H1 (cell line): ENCODE results near the gene TTLL1. TPM values are rescaled to one million over a fixed set of nuclear protein-coding genes. Genes with fewer than 3 reads are reported as not detected.

ENCODE experiments used
- CTCF ChIA-PET: fragments of 300-600 bp; sonication (Branson Sonifier 250); formaldehyde crosslinking; loops from one replicate; lab custom pipeline; 2021; ENCODE audit not compliant: partially characterized antibody; lab: Charles Lee
- POLR2A ChIA-PET: fragments of 300-600 bp; sonication (Branson Sonifier 250); formaldehyde crosslinking; loops from one replicate; lab custom pipeline; 2021; ENCODE audit warnings: inconsistent platforms; ENCODE audit not compliant: partially characterized antibody; lab: Charles Lee
- DNase-seq, 2 experiments: peaks; one replicate each; pipeline versions ENCODE4 v3.0.0 to v3.0.0-alpha.2; 2010 to 2022; ENCODE audit warnings: low spot score in 2 of 2, low read depth in 1 of 2, mixed read lengths in 1 of 2
- FAIRE-seq: peaks from 2 replicates; lab custom pipeline; 2011; peaks lifted over from hg19 to GRCh38; lab: Jason Lieb, UNC
- H2AFZ ChIP-seq: 2 replicates; pipeline ENCODE4 v1.8.1; 2012; ENCODE audit warnings: low read length, inconsistent platforms
- H2AK5ac ChIP-seq: 2 replicates; pipeline ENCODE4 v1.6.1; 2013; ENCODE audit warnings: low read depth, low read length
- H2BK120ac ChIP-seq: replicated peaks from 2 replicates; pipeline ENCODE3; 2013; ENCODE audit warnings: low read depth, low read length, inconsistent platforms
- H2BK12ac ChIP-seq: 2 replicates; pipeline ENCODE4 v1.6.1; 2013; ENCODE audit warnings: low read depth, low read length
- H2BK15ac ChIP-seq: 2 replicates; pipeline ENCODE4 v1.6.1; 2013; ENCODE audit warnings: low read length
- H2BK20ac ChIP-seq: 2 replicates; pipeline ENCODE4 v1.6.1; 2013; ENCODE audit warnings: low read length
- H2BK5ac ChIP-seq: 2 replicates; pipeline ENCODE4 v1.6.1; 2013; ENCODE audit warnings: low read depth, low read length
- H3K14ac ChIP-seq: 2 replicates; pipeline ENCODE4 v1.6.1; 2013; ENCODE audit warnings: inconsistent platforms; ENCODE audit not compliant: insufficient read length
- H3K18ac ChIP-seq: 2 replicates; pipeline ENCODE4 v1.6.1; 2013; ENCODE audit warnings: low read length; ENCODE audit errors: extremely low read depth
- H3K23ac ChIP-seq: 2 replicates; pipeline ENCODE4 v1.6.1; 2013; ENCODE audit warnings: inconsistent platforms; ENCODE audit not compliant: insufficient read length
- H3K23me2 ChIP-seq: 2 replicates; pipeline ENCODE4 v1.6.1; 2013; ENCODE audit warnings: low read depth, low read length
- H3K27ac ChIP-seq: 2 replicates; pipeline ENCODE4 v1.6.1; 2011; ENCODE audit warnings: low read depth, low read length, inconsistent platforms
- H3K27me3 ChIP-seq, 4 experiments: replicated peaks in 1 of 4; 1 replicate in 1 of 4; 2 replicates in 3 of 4; pipeline versions ENCODE4 v1.6.1 to v1.8.1; 2011 to 2013; ENCODE audit warnings: low read length in 3 of 4, mild to moderate bottlenecking in 3 of 4, inconsistent platforms in 2 of 4, mixed read lengths in 2 of 4, moderate library complexity in 1 of 4; ENCODE audit not compliant: control insufficient read depth in 3 of 4, insufficient read depth in 3 of 4; ENCODE audit errors: extremely low read depth in 1 of 4
- H3K36me3 ChIP-seq, 4 experiments: 2 replicates each; pipeline versions ENCODE4 v1.6.1 to v1.8.1; 2011 to 2013; ENCODE audit warnings: mild to moderate bottlenecking in 4 of 4, low read length in 3 of 4, moderate library complexity in 2 of 4, control low read depth in 1 of 4, inconsistent platforms in 1 of 4; ENCODE audit not compliant: insufficient read depth in 4 of 4, control insufficient read depth in 2 of 4
- H3K4ac ChIP-seq: replicated peaks from 2 replicates; pipeline ENCODE3; 2013; ENCODE audit warnings: low read length, low read depth, mixed read lengths, inconsistent platforms; ENCODE audit not compliant: insufficient read length
- H3K4me1 ChIP-seq, 4 experiments: replicated peaks in 1 of 4; 1 replicate in 1 of 4; 2 replicates in 3 of 4; pipeline versions ENCODE4 v1.6.1 to v1.8.1; 2011 to 2013; ENCODE audit warnings: low read length in 3 of 4, inconsistent platforms in 2 of 4, mixed read lengths in 1 of 4; ENCODE audit not compliant: insufficient read depth in 4 of 4, control insufficient read depth in 3 of 4
- H3K4me2 ChIP-seq, 2 experiments: 2 replicates each; pipeline versions ENCODE4 v1.6.1 to v1.8.1; 2011 to 2013; ENCODE audit warnings: low read depth in 2 of 2, low read length in 2 of 2, control low read depth in 1 of 2, inconsistent platforms in 1 of 2, mild to moderate bottlenecking in 1 of 2; ENCODE audit not compliant: insufficient read depth in 1 of 2
- H3K4me3 ChIP-seq, 4 experiments: fragments of 200-600, 300-600 bp in 1 of 4; sonication (generic), shearing (Covaris generic), sonication (Bioruptor Twin) in 1 of 4; 2 replicates each; pipeline versions ENCODE4 v1.5.1 to v1.8.1; 2011 to 2016; ENCODE audit warnings: low read length in 4 of 4, low read depth in 3 of 4, control low read depth in 2 of 4, inconsistent platforms in 2 of 4, mild to moderate bottlenecking in 2 of 4, mixed read lengths in 1 of 4, moderate library complexity in 1 of 4; ENCODE audit not compliant: insufficient read depth in 2 of 4; ENCODE audit errors: extremely low read depth in 1 of 4
- H3K56ac ChIP-seq: replicated peaks from 2 replicates; pipeline ENCODE3; 2013; ENCODE audit warnings: low read depth, mild to moderate bottlenecking, mixed read lengths, low read length, inconsistent platforms; ENCODE audit not compliant: insufficient read length
- H3K79me1 ChIP-seq: 2 replicates; pipeline ENCODE4 v1.6.1; 2013; ENCODE audit warnings: low read depth, low read length, control low read depth
- H3K79me2 ChIP-seq, 2 experiments: 2 replicates each; pipeline versions ENCODE4 v1.6.1 to v1.8.1; 2012 to 2013; ENCODE audit warnings: low read length in 2 of 2, mild to moderate bottlenecking in 2 of 2, inconsistent platforms in 1 of 2; ENCODE audit not compliant: insufficient read depth in 2 of 2, control insufficient read depth in 1 of 2
- H3K9ac ChIP-seq, 4 experiments: replicated peaks in 1 of 4; 1 replicate in 1 of 4; 2 replicates in 3 of 4; pipeline versions ENCODE4 v1.6.1 to v1.8.1; 2011 to 2013; ENCODE audit warnings: low read depth in 3 of 4, low read length in 3 of 4, control low read depth in 2 of 4, mild to moderate bottlenecking in 2 of 4, moderate library complexity in 2 of 4, inconsistent platforms in 1 of 4; ENCODE audit errors: extremely low read depth in 1 of 4
- H3K9me3 ChIP-seq, 2 experiments: 2 replicates each; pipeline versions ENCODE4 v1.6.1 to v1.8.1; 2012 to 2013; ENCODE audit warnings: mild to moderate bottlenecking in 2 of 2, moderate library complexity in 2 of 2, control low read depth in 1 of 2, inconsistent platforms in 1 of 2, low read depth in 1 of 2, low read length in 1 of 2, mixed read lengths in 1 of 2; ENCODE audit not compliant: insufficient read depth in 2 of 2
- H4K20me1 ChIP-seq, 2 experiments: replicated peaks in 1 of 2; 2 replicates each; pipeline versions ENCODE3 to v1.8.1; 2011 to 2013; ENCODE audit warnings: inconsistent platforms in 2 of 2, low read length in 2 of 2, mild to moderate bottlenecking in 1 of 2; ENCODE audit not compliant: insufficient read depth in 2 of 2, control insufficient read depth in 1 of 2
- H4K5ac ChIP-seq: 2 replicates; pipeline ENCODE4 v1.6.1; 2013; ENCODE audit warnings: low read length, low read depth, mixed read lengths, inconsistent platforms; ENCODE audit not compliant: insufficient read length
- H4K8ac ChIP-seq: 2 replicates; pipeline ENCODE4 v1.8.0; 2013; ENCODE audit warnings: mild to moderate bottlenecking, moderate library complexity, low read length, inconsistent platforms; ENCODE audit not compliant: insufficient read depth; ENCODE audit errors: extremely low read depth
- H4K91ac ChIP-seq: replicated peaks from 2 replicates; pipeline ENCODE3; 2013; ENCODE audit warnings: low read length, mixed read lengths, inconsistent platforms; ENCODE audit not compliant: insufficient read length
- CBX5 ChIP-seq: fragments of 300-800, 300-1000 bp; sonication (generic); IDR thresholded peaks from 2 replicates; pipeline ENCODE4 v1.7.1; 2016; ENCODE audit warnings: antibody characterized with exemption, low read length, low read depth
- EGR1 ChIP-seq: IDR thresholded peaks from 2 replicates; pipeline ENCODE4 v1.6.1; 2011; ENCODE audit warnings: low read depth, low read length, borderline replicate concordance
- SIN3A ChIP-seq, 2 experiments: IDR thresholded peaks in 1 of 2; conservative IDR thresholded peaks in 1 of 2; 2 replicates each; pipeline ENCODE4 v1.6.1; 2011 to 2012; ENCODE audit warnings: low read length in 2 of 2, improper control_type of control experiment in 1 of 2, low read depth in 1 of 2, mild to moderate bottlenecking in 1 of 2
- WGBS, 2 experiments: shearing (Covaris generic) in 1 of 2; methylation state at CpG; one replicate each; pipeline versions ENCODE4 v1.1.6 to v1.1.7; 2013 to 2015; ENCODE audit warnings: low lambda C conversion rate in 2 of 2, mixed read lengths in 2 of 2, inconsistent platforms in 1 of 2, low coverage in 1 of 2, missing lambda C conversion rate in 1 of 2; ENCODE audit not compliant: insufficient replicate concordance in 2 of 2, insufficient coverage in 1 of 2, insufficient read length in 1 of 2; ENCODE audit errors: extremely low coverage in 1 of 2, missing lambda C conversion rate in 1 of 2; 5-methylcytosine and 5-hydroxymethylcytosine counted together
- polyA plus RNA-seq, 7 experiments: library from polyadenylated mRNA; depleted of rRNA in 3 of 7; stranded (reverse) in 5 of 7; unstranded in 2 of 7; fragments of >200 nt in 5 of 7; fragments of 200-250 nt in 2 of 7; gene quantifications; 1 replicate in 5 of 7; 2 replicates in 1 of 7; 4 replicates in 1 of 7; pipeline versions ENCODE4 v1.2.1 to v1.2.3, GENCODE V29; 2011 to 2013; ENCODE audit warnings: missing spikeins in 2 of 7, mixed read lengths in 2 of 7
- total RNA-seq: library from RNA; stranded (reverse); fragmentation: NEBNext Ultra II Directional; extraction: Animal tissue kit (Norgen Biotek cat#: 25700); gene quantifications from 2 replicates; pipeline ENCODE4 v1.2.1, GENCODE V29; 2021

TTLL1 gene
- total and polyA plus RNA-seq, 2 of the 8 experiments (the other 6 are each of a cell fraction or from before 2014, with no cell fraction given) = 5.0 to 13.8 TPM

GRCh38 chr22:42994917-42995562 is 94.2 kb downstream of the TTLL1 start:
- H3K27ac ChIP-seq = no peak overlapping the region
- FAIRE-seq (no peak), DNase-seq (no peak)
- peaks cover 25 to 95% of the 10 kb centered on the region in 2 experiments for H3K79me2 ChIP-seq
- CTCF ChIA-PET = interaction anchor here (0.8 kb wide), 1 partner anchor 18 kb away, joined by 4 read pairs; no protein-coding TSS in a partner anchor
- H3K56ac ChIP-seq = no peak overlapping the region
- H2BK120ac ChIP-seq = no peak overlapping the region
- H2BK15ac ChIP-seq = no peak overlapping the region
- no peak overlapping the region for H4K8ac ChIP-seq
- no peaks in the 10 kb centered on the region for H3K36me3 ChIP-seq
- no peak overlapping the region for H3K23ac ChIP-seq
- POLR2A ChIA-PET = interaction anchor here (6.2 kb wide), 1 partner anchor 20 kb away, joined by 32 read pairs; the partner anchor contains the start of gene PACSIN2
- H3K79me1 ChIP-seq = peaks cover 37% of the 10 kb centered on the region
- peaks cover 3 to 9% (median 4%) of the 10 kb centered on the region in 4 experiments; a peak in 6 of 7 replicates for H3K4me1 ChIP-seq
- H4K20me1 ChIP-seq = peaks cover 16 to 32% of the 10 kb centered on the region in 2 experiments
- H2BK5ac ChIP-seq = no peak overlapping the region
- H3K14ac ChIP-seq = no peak overlapping the region
- no peak overlapping the region for H2BK20ac ChIP-seq
- WGBS, 2 experiments = 90% methylated on average over 9 of the region's 9 CpGs; no CpG with 5 or more reads in 1 of the 2 experiments
- H3K4ac ChIP-seq = no peak overlapping the region
- H3K18ac ChIP-seq = no peak overlapping the region
- no peaks in the 10 kb centered on the region for H3K27me3 ChIP-seq
- H3K4me3 ChIP-seq = no peak overlapping the region
- no peak overlapping the region for H4K5ac ChIP-seq
- H2BK12ac ChIP-seq = no peak overlapping the region
- no peaks in the 10 kb centered on the region; the same call in 1 of the 2 replicates for H3K23me2 ChIP-seq
- H4K91ac ChIP-seq = no peak overlapping the region
- no peak overlapping the region for H3K9ac ChIP-seq
- H2AK5ac ChIP-seq = no peak overlapping the region
- no peak overlapping the region for H3K4me2 ChIP-seq
- no peak overlapping the region for H2AFZ ChIP-seq
- 0 out of 4 replicates have a peak, but pooled peaks cover 0 to 3% of the 10 kb centered on the region in 2 experiments for H3K9me3 ChIP-seq
- TF ChIP-seq CBX5 (no peak), SIN3A (conservative IDR thresholded peaks at IDR 0.05 in 1 of 2, IDR thresholded peaks at IDR 0.05 in 1 of 2; ENCODE audit: low read depth in 1 of 2, low read length in 2 of 2) (no peak), EGR1 (no peak)
